Pons (tissue), 1 donor: Measurements from ENCODE around the gene NELFB.

Source experiments
- DNase-seq: peaks from one replicate; pipeline ENCODE4 v3.0.0-alpha.2; 2016; ENCODE audit warnings: low spot score

NELFB gene

GRCh38 chr9:137303151-137303892, 48.2 kb downstream of the NELFB start:
- DNase-seq: no peak

- no peak for DNase-seq
Observed at GRCh38 chr9:137303893-137304382, 48.8 kb downstream of the NELFB start.

GRCh38 chr9:137304383-137305059, 49.4 kb downstream of the NELFB start:
- no peak for DNase-seq

- DNase-seq: no peak
Observed at GRCh38 chr9:137305060-137305797, 50.1 kb downstream of the NELFB start.

GRCh38 chr9:137305798-137306065, 50.6 kb downstream of the NELFB start:
- DNase-seq: no peak

GRCh38 chr9:137306066-137306849, 51.1 kb downstream of the NELFB start:
- no peak for DNase-seq

- DNase-seq: no peak
Observed at GRCh38 chr9:137306850-137307254, 51.7 kb downstream of the NELFB start.

- DNase-seq: no peak
Observed at GRCh38 chr9:137307255-137308056, 52.3 kb downstream of the NELFB start.

- no peak for DNase-seq
Observed at GRCh38 chr9:137308057-137308619, 53.0 kb downstream of the NELFB start.

- no peak for DNase-seq
Observed at GRCh38 chr9:137309368-137310188, 54.5 kb downstream of the NELFB start.

GRCh38 chr9:137310189-137311052, 55.3 kb downstream of the NELFB start:
- DNase-seq: no peak

GRCh38 chr9:137311171-137311985, 56.3 kb downstream of the NELFB start:
- no peak for DNase-seq

GRCh38 chr9:137311986-137312851, 57.1 kb downstream of the NELFB start:
- no peak for DNase-seq

GRCh38 chr9:137312852-137313325, 57.8 kb downstream of the NELFB start:
- DNase-seq: no peak

GRCh38 chr9:137313326-137313936, 58.3 kb downstream of the NELFB start:
- DNase-seq: no peak

- DNase-seq: no peak
Observed at GRCh38 chr9:137313956-137314560, 58.9 kb downstream of the NELFB start.
